K562 (cell line): ENCODE results near the gene PAF1. TPM values are rescaled to one million over a fixed set of nuclear protein-coding genes. Genes with fewer than 3 reads are reported as not detected.

Experiments
- ARID2 ChIP-seq: fragments of 450-650 bp; IDR thresholded peaks from 2 replicates; pipeline ENCODE4 v1.6.1; 2017; ENCODE audit warnings: antibody characterized with exemption, mild to moderate bottlenecking
- ARNT ChIP-seq, 2 experiments: fragments of 450-650 bp; IDR thresholded peaks; 2 replicates each; pipeline ENCODE4 v1.6.1; 2016; ENCODE audit warnings: mild to moderate bottlenecking in 1 of 2
- CEBPG ChIP-seq, 3 experiments: fragments of 200-800 bp in 1 of 3; sonication (Bioruptor generic) in 1 of 3; sonication (generic) in 1 of 3; formaldehyde crosslinking in 1 of 3; IDR thresholded peaks in 2 of 3; conservative IDR thresholded peaks in 1 of 3; 2 replicates each; pipeline versions ENCODE4 v1.6.1 to v1.8.0; 2016 to 2022; ENCODE audit warnings: missing compliant biosample characterization in 2 of 3, missing genetic modification characterization in 2 of 3, mild to moderate bottlenecking in 1 of 3, missing genetic modification reagents in 1 of 3
- CHD4 ChIP-seq: fragments of 200-600 bp; sonication (generic); IDR thresholded peaks from 3 replicates; pipeline ENCODE4 v1.6.1; 2012; ENCODE audit warnings: low read depth, mild to moderate bottlenecking, mixed read lengths, low read length, inconsistent platforms; ENCODE audit not compliant: insufficient read depth, insufficient replicate concordance, poor library complexity, severe bottlenecking
- CTCFL ChIP-seq: IDR thresholded peaks from 2 replicates; pipeline ENCODE4 v1.6.1; 2011; ENCODE audit warnings: borderline replicate concordance, low read depth, mild to moderate bottlenecking, moderate library complexity, low read length; ENCODE audit not compliant: insufficient read depth, poor library complexity, severe bottlenecking
- DNMT1 ChIP-seq: fragments of 450-650 bp; IDR thresholded peaks from 2 replicates; pipeline ENCODE4 v1.6.1; 2016; ENCODE audit warnings: antibody characterized with exemption, mild to moderate bottlenecking
- KLF13 ChIP-seq: fragments of 450-650 bp; IDR thresholded peaks from 2 replicates; pipeline ENCODE4 v1.6.1; 2016; ENCODE audit warnings: missing genetic modification characterization, low read depth, mild to moderate bottlenecking, missing compliant biosample characterization, moderate library complexity, borderline replicate concordance
- PCBP2 ChIP-seq: fragments of 200-400 bp; formaldehyde crosslinking; IDR thresholded peaks from 2 replicates; pipeline ENCODE4 v1.6.1; 2018; ENCODE audit warnings: low read length, low read depth, mild to moderate bottlenecking, moderate library complexity; ENCODE audit not compliant: poor library complexity, severe bottlenecking
- PML ChIP-seq: IDR thresholded peaks from 2 replicates; pipeline ENCODE4 v1.6.1; 2012; ENCODE audit warnings: low read length, inconsistent platforms
- RBFOX2 ChIP-seq: fragments of 200-400 bp; formaldehyde crosslinking; IDR thresholded peaks from 2 replicates; pipeline ENCODE4 v1.6.1; 2017; ENCODE audit warnings: low read depth, mild to moderate bottlenecking, low read length, moderate library complexity
- RBM17 ChIP-seq: fragments of 200-400 bp; formaldehyde crosslinking; IDR thresholded peaks from 2 replicates; pipeline ENCODE4 v1.6.1; 2017; ENCODE audit warnings: low read depth, mild to moderate bottlenecking, low read length, borderline replicate concordance
- SMARCA5 ChIP-seq: fragments of 450-650 bp; IDR thresholded peaks from 2 replicates; pipeline ENCODE4 v1.6.1; 2016
- SRF ChIP-seq, 2 experiments: fragments of 250-450, 450-650 bp in 1 of 2; sonication (Bioruptor Pico) in 1 of 2; sonication (generic) in 1 of 2; formaldehyde crosslinking; IDR thresholded peaks; 2 replicates each; pipeline versions ENCODE4 v1.5.0 to v1.5.1; 2020 to 2022; ENCODE audit warnings: mild to moderate bottlenecking in 1 of 2, missing genetic modification reagents in 1 of 2
- STAG1 ChIP-seq: sonication (generic); formaldehyde crosslinking; IDR thresholded peaks from 2 replicates; pipeline ENCODE4 v1.5.0; 2020; ENCODE audit warnings: missing genetic modification reagents, borderline replicate concordance
- TBP ChIP-seq: optimal IDR thresholded peaks from 2 replicates; pipeline ENCODE3; 2011; ENCODE audit warnings: low read depth, low read length, improper control_type of control experiment
- ZFX ChIP-seq: sonication (generic); formaldehyde crosslinking; IDR thresholded peaks from 2 replicates; pipeline ENCODE4 v1.8.0; 2022; ENCODE audit warnings: mild to moderate bottlenecking, missing genetic modification reagents, moderate library complexity
- ZNF124 ChIP-seq: sonication (generic); formaldehyde crosslinking; IDR thresholded peaks from 2 replicates; pipeline ENCODE4 v1.8.1; 2022; ENCODE audit warnings: missing genetic modification reagents
- polyA plus RNA-seq, 8 experiments: library from polyadenylated mRNA; depleted of rRNA in 4 of 8; stranded (reverse) in 5 of 8; unstranded in 3 of 8; fragments of >200 nt; fragmentation: Nextera tagmentation in 2 of 8; fragmentation: Illumina TruSeq in 1 of 8; extraction: Ambion mirVana in 2 of 8; extraction: Trizol in 1 of 8; gene quantifications; 2 replicates each; pipeline versions ENCODE4 v1.2.1 to v1.2.3, GENCODE V29; 2011 to 2014; ENCODE audit warnings: inconsistent platforms in 1 of 8, missing spikeins in 1 of 8
- total RNA-seq, 7 experiments: library from RNA; depleted of rRNA in 6 of 7; stranded (reverse); fragments of >200 nt in 6 of 7; fragmentation: Illumina TruSeq in 2 of 7; extraction: Trizol in 2 of 7; gene quantifications; 2 replicates each; pipeline versions ENCODE4 v1.2.1 to v1.2.3, GENCODE V29; 2011 to 2021; ENCODE audit warnings: low replicate concordance in 1 of 7
- TF ChIP-seq, protein P1 (sequence below): fragments of 250-450 bp; sonication (Bioruptor Pico); IDR thresholded peaks from 2 replicates; pipeline ENCODE4 v1.5.1; 2021; ENCODE audit warnings: mild to moderate bottlenecking
- TF ChIP-seq, protein P2 (sequence below): sonication (generic); formaldehyde crosslinking; IDR thresholded peaks from 2 replicates; pipeline ENCODE4 v1.8.1; 2022; ENCODE audit warnings: missing genetic modification reagents

PAF1 gene
- total and polyA plus RNA-seq, 9 of the 15 experiments (the other 6 are each of a cell fraction or from before 2014, with no cell fraction given), result 1.5 to 45.0 (median 33.8) TPM

GRCh38 chr19:39410017-39410830 is 19.3 kb upstream of the PAF1 start (continued):
- TF ChIP-seq ZFX (peak; percentile 61), CHD4 (no peak), DNMT1 (0 out of 2 replicates have a peak, but pooled peaks have one; percentile 62), PCBP2 (peak; percentile 78), ARNT (IDR thresholded peaks at IDR 0.05) (peak; percentile 48 to 69; a peak in 2 of 4 replicates), CTCFL (no peak), ZNF124 (CRISPR knock-in tag) (no peak), PML (no peak; the same call in 1 of the 2 replicates), SMARCA5 (peak; percentile 80), STAG1 (no peak), KLF13 (tag) (no peak), CEBPG (CRISPR knock-in tag; IDR thresholded peaks at IDR 0.05) (no peak), CEBPG (tag; conservative IDR thresholded peaks at IDR 0.05 in 1 of 2, IDR thresholded peaks at IDR 0.05 in 1 of 2) (no peak), TBP (peak; percentile 27), SRF (CRISPR knock-in tag; IDR thresholded peaks at IDR 0.05) (peak; percentile 52 to 88; a peak in 2 of 4 replicates), RBFOX2 (peak; percentile 87), ARID2 (peak; percentile 76), RBM17 (no peak)
- TF ChIP-seq, protein P1, sequence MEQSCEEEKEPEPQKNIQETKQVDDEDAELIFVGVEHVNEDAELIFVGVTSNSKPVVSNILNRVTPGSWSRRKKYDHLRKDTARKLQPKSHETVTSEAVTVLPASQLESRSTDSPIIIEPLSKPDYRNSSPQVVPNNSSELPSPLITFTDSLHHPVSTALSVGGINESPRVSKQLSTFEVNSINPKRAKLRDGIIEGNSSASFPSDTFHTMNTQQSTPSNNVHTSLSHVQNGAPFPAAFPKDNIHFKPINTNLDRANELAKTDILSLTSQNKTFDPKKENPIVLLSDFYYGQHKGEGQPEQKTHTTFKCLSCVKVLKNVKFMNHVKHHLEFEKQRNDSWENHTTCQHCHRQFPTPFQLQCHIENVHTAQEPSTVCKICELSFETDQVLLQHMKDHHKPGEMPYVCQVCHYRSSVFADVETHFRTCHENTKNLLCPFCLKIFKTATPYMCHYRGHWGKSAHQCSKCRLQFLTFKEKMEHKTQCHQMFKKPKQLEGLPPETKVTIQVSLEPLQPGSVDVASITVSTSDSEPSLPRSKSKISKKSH, result no peak
- TF ChIP-seq, protein P2, sequence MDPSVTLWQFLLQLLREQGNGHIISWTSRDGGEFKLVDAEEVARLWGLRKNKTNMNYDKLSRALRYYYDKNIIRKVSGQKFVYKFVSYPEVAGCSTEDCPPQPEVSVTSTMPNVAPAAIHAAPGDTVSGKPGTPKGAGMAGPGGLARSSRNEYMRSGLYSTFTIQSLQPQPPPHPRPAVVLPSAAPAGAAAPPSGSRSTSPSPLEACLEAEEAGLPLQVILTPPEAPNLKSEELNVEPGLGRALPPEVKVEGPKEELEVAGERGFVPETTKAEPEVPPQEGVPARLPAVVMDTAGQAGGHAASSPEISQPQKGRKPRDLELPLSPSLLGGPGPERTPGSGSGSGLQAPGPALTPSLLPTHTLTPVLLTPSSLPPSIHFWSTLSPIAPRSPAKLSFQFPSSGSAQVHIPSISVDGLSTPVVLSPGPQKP (CRISPR knock-in tag), result no peak
